Measurements from ENCODE around the gene HMCN1.
"Not testable (repeated sequence)": the region's sequence is repeated elsewhere in the genome, so short reads cannot be mapped to it uniquely, and the experiment has no call there.

HMCN1 gene

DNA sequence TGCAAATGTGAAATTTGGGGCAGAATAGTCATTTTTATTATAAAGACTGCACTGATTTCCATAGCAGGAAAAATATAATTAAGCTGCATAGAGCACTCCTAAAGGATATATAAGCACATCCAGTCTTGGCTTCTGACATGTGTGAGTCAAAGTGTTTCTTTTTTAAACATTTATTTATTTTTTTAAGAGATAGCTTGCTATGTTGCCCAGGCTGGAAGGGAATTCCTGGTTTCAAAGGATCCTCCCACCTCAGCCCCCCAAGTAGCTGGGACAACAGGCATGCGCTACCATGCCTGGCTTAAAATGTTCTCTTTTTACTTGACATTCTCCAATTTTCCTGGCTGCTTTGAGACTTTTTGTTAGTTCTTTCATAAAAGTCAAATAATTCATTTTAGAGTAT, 126.1 kb downstream of the HMCN1 start:
- no peak for DNase-seq

DNA sequence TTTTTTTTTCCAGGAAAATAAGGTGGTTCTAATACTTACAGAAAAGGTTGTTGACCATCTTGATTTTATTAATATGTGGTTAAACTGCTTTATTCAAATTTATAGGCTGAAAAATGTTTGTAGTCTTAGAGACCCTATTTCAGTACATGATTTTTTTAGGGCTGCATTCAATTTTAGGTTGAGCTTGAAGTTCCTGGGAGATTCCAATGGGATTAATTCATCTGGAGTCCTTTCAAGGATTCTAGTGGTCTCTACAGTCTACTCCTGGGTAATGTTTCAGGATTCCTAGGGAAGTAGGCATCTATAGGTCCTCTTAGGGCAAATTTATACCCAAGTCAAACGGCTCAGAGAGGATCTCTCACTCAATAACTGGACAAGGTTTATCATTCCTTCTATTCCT, 126.7 kb downstream of the HMCN1 start:
- DNase-seq, result no peak

DNA sequence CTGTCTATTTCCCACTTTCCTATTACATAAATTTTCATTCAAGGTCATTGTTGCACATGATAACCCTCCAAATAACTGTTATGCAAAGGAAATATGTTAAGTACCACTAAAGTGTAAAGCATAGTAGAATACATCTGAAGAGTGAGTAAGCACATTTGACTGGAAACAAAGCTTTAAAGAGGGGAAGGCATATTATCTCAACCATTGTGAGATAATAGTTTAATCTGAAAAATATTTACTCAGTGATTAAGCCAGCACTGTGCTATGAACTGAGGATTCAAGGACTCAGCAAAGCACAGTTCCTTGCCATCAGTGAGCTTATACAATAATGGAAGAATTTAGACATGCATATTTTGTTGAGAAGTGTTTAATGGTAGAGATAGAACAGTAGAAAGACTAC, 127.4 kb downstream of the HMCN1 start:
- no peak for DNase-seq

GRCh38 chr1:185862235-185862634, 128.0 kb downstream of the HMCN1 start:
- DNase-seq, result no peak

- DNase-seq, result no peak
Measured at GRCh38 chr1:185864331-185864730, 130.1 kb downstream of the HMCN1 start.

DNA sequence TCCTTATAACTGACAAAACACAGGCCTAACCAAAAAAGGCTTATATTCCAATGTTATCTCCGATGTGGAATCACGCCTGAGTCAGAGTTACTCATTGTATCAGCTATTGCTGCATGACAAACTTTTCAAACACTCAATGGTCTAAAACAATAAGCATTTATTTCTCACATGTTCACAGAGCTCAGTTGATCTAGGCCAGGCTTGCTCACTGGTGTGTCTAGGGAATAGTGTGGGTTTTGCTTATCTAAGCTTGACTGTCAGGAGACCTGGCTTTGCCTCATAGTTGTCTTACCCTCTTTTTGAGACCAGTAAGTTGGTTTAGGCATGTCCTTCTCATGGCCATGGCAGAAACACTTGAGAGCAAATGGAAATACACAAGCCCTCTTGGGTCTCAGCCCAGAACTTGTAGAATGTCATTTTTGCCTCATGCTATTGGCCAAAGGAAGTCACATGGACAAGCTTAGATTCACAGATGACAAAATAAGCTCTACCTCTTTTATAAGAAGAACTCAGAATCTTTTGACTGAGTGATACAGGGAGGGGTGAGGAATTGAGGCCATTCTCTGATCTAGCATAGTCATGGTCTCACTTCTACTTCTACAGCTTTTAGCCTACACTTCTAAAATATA, 130.8 kb downstream of the HMCN1 start:
- no peak for DNase-seq

GRCh38 chr1:185869590-185869989, 135.4 kb downstream of the HMCN1 start:
- DNase-seq, result no peak

DNA sequence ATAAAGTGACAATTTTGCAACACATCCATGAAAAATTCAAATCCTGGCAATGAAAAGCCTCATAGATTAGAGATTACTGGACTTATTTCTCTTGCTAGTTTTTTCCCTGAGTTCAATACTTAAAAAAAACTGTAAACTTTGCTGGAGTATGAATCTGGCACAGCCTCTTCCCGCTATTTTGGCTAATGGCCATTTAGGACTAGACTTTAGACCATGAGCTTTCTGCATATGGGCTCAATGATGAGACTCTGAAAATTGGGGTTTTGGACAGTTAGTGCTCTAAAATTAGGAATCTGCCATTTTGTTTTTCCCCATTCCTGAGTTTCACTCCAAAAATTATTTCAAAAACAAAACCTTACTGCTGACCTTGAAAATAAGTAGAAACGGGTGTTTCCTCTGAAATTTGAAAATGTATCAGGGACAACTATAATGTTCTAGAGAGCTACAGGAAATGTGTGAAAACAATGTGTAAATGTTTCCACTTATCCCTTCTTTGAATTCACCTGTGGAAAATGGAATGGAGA, 137.5 kb downstream of the HMCN1 start:
- DNase-seq, result no peak

GRCh38 chr1:185874246-185874645, 140.1 kb downstream of the HMCN1 start:
- DNase-seq, result no peak

DNA sequence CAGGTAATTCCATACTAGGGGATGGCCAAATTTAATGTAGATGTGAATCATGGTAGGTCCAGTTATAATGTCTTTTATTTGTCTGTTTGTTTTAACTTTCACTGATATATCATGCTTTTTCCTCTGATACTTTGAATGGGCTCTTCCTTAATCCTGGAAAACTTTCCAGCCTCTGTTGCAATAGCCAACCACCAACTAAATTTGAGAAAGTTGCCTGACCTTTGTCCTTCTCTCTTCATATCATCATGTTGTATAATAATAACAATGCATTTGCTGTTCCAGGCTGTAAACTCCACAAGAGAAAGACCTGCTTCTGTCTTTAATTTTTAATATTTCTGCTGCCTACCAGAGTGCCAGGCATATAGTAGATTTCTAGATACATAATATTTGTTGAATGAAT, 146.1 kb downstream of the HMCN1 start:
- no peak for DNase-seq

DNA sequence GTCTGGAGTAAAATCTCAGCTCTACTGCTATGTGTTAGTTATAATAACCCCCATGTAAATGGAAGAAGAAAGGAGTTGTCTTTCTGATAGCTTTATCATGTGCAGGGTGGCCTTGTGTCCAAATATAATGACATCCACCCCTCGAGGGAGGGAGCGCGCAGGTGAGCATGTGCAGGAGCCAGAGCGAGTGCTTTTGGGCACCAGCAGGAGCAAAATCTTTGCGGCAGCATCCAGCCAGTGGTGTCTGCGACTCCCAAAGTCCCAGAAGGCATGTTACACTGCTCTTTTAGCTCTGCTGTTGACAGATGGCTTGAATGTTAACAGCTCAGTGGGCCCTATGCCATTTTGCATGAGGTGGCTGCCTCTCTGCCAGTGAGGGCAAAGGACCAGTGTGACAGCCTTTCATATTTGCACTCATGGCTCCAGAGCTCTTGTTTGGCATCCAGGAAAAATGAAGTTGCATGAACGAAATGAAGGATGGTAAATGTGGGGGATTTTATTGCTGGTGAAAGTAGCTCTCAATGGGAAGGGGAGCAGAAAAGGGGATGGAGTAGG, 146.7 kb downstream of the HMCN1 start:
- no peak for DNase-seq

DNA sequence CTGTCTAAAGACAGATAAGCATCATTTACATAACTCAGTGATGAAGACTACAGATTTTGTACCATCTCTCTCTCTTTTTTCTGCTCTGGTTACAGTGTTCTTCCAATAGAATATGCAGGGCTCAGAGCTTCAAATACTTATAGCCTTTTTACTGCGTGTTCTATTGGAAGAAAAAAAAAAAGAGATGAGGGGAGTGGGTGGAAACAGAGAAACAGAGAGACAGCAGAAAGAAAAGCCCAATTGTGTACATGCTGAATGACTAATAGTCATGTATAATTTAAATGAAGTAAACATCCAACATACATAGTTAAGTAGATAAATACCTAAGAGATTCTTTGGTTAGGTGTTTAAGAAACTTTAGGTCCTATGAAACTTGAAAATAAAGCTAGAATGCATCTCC, 151.9 kb downstream of the HMCN1 start:
- DNase-seq, result no peak

GRCh38 chr1:185886671-185887070, 152.5 kb downstream of the HMCN1 start:
- no peak for DNase-seq

GRCh38 chr1:185892831-185893403, 158.7 kb downstream of the HMCN1 start:
- not testable (repeated sequence) for DNase-seq

GRCh38 chr1:185894791-185895190, 160.6 kb downstream of the HMCN1 start:
- no peak for DNase-seq

DNA sequence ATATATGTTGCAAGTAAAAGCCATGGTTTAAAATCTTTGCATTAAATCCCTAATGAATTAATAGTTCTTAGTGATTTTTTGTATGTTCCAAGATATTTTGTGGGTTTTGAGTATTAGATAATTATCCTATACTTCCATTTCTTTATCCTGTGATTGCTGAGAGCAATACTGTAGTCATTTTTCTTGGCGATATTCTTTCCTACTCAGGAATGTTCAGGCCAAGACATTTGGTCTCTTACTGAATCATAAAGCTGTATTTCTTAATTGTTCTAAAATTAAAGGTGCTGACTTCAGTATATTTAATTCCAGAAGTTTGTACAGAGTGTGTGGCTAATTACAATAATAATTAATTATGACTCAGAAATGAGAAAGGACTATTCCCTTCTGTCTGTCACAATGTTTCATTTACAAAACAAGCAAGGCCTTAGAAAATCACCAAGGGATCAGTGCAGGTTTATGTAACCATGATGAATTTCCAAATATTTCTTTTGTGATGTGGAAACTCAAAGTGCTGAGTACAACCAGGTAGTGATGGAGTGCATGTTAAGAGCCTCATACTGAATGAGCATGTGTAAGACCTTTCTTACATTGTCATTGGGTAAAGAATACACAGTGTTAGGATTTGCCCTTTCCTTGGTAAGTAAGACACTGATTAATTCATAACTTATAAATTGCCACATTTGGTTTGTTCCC, 161.2 kb downstream of the HMCN1 start:
- DNase-seq, result no peak

DNA sequence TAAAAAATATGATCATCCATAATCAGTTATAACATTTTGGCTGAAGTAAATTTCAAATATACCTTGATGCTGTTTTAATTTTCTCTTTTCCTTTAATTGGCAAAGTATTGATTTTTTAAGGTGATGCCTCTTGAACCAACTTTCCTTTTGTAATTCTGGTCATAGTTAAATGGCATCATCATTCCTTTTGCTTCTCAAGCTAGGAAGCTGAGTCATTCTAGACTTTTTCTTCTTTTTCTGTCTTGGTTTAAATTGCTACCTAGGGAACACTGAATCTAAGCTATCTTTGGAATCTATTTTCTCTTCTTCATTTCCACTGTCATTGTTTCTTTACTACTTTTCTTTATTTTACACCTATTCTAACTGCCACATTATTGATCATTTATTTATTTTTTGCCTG, 162.7 kb downstream of the HMCN1 start:
- DNase-seq, result no peak

DNA sequence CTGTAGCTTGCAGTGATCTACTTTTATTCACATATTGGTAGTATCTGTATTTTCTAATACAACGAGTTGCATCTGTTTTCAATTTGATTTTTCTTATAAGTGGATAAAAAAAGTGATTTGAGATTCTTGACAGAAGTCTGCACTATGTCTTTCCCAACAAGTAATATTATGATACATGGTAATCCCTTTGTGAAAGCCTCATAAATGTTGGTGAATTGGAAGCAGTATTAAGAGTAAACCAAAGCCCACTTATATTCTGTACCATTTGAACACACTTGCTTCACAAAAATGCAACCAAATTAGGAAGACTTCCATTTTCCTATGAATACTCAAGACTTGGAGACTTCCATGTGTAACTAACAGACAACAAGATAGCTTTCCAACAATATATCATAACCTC, 172.0 kb downstream of the HMCN1 start:
- DNase-seq, result no peak

DNA sequence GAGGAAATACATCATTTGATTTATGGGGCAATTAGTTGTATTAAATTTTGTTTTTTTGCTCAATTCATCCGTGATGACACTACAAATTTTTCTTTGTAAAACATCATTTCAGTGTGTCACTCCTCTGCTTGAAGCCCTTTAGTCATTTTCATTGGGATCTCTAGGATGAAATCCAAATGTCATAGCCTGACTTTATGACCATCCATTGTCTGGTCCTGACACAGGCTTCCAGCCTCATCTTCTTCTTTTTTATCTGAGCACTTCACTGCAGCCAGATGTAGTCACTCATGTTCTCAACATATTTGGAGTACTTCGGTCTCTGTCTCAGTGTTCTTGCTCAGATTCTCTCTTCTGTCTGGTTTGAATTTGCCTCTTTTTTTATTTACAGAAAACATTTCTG, 173.1 kb downstream of the HMCN1 start:
- no peak for DNase-seq

- DNase-seq, result no peak
Measured at GRCh38 chr1:185911978-185912377, 177.8 kb downstream of the HMCN1 start.

- DNase-seq, result no peak
Measured at GRCh38 chr1:185912504-185912903, 178.3 kb downstream of the HMCN1 start.

GRCh38 chr1:185914089-185914488, 179.9 kb downstream of the HMCN1 start:
- DNase-seq, result no peak

DNA sequence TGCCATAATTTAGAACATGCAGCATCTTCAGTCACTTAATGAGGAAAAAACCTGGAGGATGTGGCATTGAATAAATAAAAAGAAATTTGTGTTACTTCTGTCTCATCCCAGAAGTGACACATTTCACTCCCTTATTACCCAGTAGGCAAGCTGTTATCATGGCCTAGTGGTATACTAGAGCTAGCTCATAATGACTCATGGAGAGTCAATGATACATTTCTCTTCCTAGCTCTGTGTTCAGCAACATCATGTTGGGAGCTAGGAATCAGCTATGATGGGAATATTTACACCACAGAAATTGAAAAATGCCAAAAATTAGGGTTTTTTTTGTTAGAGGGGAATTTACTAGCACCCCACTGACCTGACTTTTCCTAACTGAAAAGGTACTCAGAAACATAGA, 182.7 kb downstream of the HMCN1 start:
- no peak for DNase-seq

GRCh38 chr1:185917646-185918045, 183.5 kb downstream of the HMCN1 start:
- DNase-seq, result no peak

All from SHP77 treated with DMSO at 0.1 percent for 48 hours (cell line).